Omental fat pad (tissue), 4 donors: ENCODE data around the gene CCDC51. TPM values are rescaled to one million over a fixed set of nuclear protein-coding genes. Genes with fewer than 3 reads are reported as not detected.

Source experiments
- ATAC-seq: fragments of 150-250 bp; one replicate; pipeline ENCODE4 v1.9.1; 2016; ENCODE audit warnings: mild to moderate bottlenecking, moderate library complexity; ENCODE audit not compliant: low FRiP score
- DNase-seq: peaks from one replicate; pipeline ENCODE4 v3.0.0-alpha.2; 2019; ENCODE audit warnings: low spot score
- total RNA-seq, 4 donors: library from RNA; depleted of rRNA; stranded (reverse); fragments of >200 nt; gene quantifications; one replicate each; pipeline ENCODE4 v1.1.0, GENCODE V29; 2016
- TF ChIP-seq, protein P1 (sequence below), 3 donors: fragments of 450-650 bp; IDR thresholded peaks; one replicate each; pipeline ENCODE4 v1.5.1; 2016 to 2017; ENCODE audit warnings: antibody characterized with exemption in 3 of 3, mild to moderate bottlenecking in 3 of 3, moderate library complexity in 2 of 3

Gene CCDC51
- total RNA-seq, 4 donors from 2014 or later, result 11.6 to 15.1 (median 13.6) TPM

DNA sequence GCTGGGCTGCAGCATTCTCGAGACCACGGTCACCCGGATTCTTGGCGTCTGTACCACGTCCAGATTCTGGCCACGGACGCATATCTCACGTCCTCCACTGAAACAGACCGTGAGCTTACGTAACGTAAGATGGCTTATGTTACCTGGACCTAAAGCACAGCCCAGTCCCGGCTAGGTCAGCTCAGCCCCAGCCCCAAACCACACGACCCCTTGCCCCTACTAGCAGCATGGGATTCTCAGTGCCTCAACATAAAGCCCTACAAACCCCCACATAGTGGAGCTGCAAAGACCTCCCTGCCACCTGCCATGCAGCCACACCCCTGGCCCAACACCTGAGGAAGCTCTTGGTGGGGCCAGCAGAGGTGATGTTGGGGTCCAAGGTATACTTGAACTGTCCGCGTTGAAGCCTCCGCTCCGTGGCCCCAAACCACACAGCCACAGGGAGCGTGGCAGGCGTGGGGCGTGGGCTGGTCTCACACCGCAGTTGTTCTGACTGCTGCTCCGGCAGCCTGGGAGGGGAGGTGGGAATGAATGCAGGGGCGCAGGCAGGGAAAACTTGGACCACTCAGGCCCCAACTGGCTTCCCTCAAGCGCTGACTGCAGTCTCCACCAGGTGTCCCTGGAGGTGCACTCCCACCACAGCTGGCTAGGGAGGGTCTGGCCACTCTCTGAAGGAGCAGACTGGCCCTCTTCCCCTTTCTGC lies 24.5 kb downstream of the CCDC51 start:
- DNase-seq (no peak), ATAC-seq (no peak)
- TF ChIP-seq, protein P1, sequence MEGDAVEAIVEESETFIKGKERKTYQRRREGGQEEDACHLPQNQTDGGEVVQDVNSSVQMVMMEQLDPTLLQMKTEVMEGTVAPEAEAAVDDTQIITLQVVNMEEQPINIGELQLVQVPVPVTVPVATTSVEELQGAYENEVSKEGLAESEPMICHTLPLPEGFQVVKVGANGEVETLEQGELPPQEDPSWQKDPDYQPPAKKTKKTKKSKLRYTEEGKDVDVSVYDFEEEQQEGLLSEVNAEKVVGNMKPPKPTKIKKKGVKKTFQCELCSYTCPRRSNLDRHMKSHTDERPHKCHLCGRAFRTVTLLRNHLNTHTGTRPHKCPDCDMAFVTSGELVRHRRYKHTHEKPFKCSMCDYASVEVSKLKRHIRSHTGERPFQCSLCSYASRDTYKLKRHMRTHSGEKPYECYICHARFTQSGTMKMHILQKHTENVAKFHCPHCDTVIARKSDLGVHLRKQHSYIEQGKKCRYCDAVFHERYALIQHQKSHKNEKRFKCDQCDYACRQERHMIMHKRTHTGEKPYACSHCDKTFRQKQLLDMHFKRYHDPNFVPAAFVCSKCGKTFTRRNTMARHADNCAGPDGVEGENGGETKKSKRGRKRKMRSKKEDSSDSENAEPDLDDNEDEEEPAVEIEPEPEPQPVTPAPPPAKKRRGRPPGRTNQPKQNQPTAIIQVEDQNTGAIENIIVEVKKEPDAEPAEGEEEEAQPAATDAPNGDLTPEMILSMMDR (IDR thresholded peaks at IDR 0.05), result no peak

DNA sequence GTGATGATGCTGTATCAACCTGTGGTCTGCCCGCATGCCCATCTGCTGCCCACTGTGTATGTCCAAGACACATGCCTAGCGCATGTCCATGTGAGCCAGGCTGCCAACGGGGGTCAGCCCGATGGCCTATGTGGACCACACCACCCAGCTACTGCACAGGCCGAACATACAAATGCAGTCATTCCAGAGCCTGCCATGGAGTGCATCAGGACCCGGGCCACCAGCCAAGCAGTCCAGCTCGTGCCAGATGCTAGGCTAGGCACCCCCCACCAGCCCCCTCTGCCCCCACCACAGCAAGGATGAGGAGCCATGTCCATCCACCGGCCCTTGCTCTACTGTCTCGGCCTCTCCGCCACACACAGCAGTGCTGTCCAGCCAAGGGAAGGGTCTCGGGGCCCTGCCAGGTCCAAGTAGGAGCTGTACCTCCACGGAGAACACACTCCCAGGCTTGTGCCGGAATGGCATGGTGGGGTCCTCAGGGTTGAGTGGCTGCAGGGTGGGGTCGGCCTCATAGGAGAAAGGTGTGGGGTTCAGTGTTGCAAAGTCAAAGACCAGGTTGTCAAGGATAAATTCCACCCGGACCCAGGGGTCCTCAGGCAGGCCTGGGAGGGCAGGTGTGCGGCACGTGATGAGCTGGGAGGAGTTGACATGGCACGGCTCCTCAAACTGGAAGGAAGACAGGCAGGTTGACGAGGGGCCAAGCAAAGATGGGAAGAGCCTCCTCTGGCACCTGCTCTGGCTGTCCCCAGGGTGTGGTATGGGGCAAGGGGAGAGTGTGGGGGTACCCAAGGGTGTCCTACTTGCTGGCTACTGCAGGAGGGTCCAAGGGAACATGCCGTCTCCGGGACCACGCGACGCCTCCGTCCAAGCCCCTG lies 25.3 kb downstream of the CCDC51 start:
- DNase-seq (no peak), ATAC-seq (no peak)
- TF ChIP-seq, protein P1 (IDR thresholded peaks at IDR 0.05), result no peak

DNA sequence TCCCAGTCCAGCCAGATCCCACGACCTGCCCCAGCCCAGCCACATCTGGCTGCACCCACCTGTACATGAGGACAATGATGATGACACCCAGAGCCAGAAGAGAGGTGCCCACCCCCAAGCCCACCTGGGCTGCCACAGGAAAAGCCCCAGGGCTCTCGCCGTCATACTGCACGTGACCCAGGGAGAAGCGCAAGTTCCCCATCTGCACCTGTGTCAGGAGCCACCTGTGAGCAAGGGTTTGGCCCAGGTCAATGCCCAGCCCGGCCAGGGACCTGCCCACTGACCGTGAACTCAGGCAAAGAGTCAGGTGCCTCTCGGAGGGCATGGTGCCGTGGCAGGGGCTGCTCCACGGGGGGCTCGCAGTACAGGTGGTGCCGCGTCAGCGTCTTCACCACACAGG lies 26.3 kb downstream of the CCDC51 start:
- TF ChIP-seq, protein P1 (IDR thresholded peaks at IDR 0.05), result no peak
- no peak for DNase-seq
- no peak for ATAC-seq

DNA sequence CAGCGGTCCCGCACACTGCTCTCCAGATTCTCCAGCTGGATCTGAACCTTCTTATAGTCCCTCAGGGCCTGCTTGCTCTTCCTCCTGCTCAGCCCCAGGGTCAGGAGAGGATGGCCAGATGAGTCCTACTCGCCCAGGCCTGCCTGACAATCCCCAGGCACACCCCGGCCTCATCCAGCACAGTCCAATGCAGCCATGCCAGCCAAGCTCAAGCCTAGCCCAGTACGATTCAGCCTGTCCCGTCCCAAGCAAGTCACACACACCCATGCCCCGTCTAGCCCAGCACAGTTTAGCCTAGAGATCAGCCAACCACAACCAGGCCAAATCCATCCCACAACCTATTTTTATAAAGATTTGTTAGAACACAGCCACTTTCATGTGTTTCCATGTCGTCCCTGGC lies 26.8 kb downstream of the CCDC51 start:
- TF ChIP-seq, protein P1 (IDR thresholded peaks at IDR 0.05), result no peak
- ATAC-seq, result no peak
- DNase-seq, result no peak

DNA sequence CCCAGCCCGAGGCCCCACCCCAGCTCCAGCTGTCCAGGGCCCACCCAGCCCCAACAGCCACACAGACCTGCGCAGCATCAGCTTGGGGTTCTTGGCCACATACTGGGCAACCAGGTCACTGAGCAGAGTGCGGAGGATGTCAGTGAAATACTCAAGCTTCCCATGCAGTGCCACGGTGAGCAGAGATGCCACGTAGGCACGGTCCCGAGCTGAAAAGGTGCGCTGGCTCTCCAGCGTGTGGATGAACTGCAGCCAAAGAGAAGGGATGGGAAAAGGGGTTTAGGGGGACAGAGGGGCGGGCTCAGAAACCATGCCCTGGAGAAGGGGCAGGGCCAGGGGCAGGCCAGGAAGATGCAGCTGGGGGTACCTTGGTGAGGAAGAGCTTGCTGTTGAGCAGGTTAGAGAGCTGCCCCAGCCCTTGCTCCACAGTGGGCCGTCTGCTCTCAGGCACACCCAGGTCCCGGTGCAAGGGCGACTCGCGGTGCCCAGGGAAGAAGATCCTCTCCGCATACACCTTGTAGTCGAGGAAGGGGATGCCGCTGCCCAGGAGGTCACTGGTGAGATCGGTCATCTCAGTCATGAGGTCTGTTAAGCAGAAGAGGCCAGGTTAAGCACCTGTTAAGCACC lies 27.4 kb downstream of the CCDC51 start:
- ATAC-seq (no peak), DNase-seq (no peak)
- TF ChIP-seq, protein P1 (IDR thresholded peaks at IDR 0.05), result no peak

DNA sequence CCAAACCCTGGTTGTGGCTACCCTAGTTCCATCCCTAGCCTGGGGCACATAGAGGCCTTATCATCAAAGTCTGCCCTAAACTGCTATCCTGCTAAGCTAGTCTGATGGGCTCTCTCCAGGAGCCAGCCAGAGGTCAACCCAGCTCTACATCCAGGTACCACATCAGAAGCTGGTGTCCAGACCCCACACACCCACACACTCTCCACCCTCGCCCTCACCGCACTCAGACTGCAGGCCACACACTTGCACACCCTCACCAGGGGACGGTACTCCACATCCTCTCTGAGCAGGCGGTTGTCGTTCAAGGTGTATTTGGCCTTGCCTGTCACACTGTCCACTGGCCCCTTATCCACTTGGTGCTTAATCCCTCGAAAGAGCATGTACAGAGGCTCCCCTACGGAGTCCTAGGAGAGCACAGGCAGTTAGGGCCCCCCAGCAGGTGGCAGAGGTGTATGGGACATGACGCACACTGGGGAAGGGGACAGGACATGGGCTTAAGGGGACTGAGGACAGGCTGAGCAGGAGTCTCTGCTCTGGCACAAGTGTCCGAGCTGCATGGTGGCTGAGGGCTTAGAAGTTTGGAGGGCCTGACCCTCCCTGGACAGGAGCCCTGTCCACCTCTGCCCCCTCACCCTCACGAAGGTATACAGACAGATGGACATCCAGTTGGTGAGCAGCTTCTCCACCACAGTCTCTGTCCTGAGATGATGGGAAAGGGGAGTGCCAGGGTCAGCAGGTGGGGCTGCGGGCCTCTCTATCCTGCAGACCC lies 28.1 kb downstream of the CCDC51 start:
- TF ChIP-seq, protein P1 (IDR thresholded peaks at IDR 0.05), result no peak
- DNase-seq (peak; percentile 9), ATAC-seq (no peak)
